ENCODE data around the gene INPP5F. TPM values are rescaled to one million over a fixed set of nuclear protein-coding genes. Genes with fewer than 3 reads are reported as not detected.

Gene INPP5F
- total and polyA plus RNA-seq, 9 of the 15 experiments (the other 6 are each of a cell fraction or from before 2014, with no cell fraction given), result 1.6 to 7.3 (median 6.0) TPM

DNA sequence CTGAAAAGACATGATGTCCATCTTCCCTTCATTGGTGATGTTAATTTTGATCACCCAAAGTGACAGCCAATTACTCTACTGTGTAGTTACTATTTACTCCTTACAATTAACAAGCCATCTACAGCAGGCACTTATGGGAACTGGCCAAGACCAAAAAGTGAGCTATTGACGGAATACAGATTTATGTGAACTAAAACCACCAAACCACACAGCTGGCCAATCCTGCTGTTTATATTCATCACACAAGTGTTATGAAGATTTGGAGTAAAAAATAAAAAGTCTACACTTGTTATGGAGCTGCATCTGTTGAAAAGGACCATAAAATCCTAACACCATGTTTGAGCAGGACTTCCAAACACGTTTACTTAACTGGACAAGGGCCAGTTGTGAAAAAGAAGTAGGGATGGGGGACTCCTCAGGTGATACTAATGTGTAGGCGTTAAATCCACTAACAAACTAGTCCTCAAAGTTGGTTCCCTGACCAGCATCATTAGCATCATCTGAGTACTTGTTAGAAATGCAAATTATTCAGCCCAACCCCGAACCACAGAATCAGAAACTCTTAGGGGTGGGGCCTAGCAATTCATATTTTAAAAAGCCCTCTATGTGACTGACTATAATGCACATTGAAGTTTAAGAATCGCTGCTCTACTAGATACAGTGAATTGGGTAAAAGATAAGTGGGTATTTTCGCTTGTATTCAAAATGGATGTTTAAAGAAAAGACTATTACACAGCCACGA, 135.2 kb downstream of the INPP5F start (continued):
- TF ChIP-seq, protein P1, sequence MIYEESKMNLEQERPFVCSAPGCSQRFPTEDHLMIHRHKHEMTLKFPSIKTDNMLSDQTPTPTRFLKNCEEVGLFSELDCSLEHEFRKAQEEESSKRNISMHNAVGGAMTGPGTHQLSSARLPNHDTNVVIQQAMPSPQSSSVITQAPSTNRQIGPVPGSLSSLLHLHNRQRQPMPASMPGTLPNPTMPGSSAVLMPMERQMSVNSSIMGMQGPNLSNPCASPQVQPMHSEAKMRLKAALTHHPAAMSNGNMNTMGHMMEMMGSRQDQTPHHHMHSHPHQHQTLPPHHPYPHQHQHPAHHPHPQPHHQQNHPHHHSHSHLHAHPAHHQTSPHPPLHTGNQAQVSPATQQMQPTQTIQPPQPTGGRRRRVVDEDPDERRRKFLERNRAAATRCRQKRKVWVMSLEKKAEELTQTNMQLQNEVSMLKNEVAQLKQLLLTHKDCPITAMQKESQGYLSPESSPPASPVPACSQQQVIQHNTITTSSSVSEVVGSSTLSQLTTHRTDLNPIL (CRISPR knock-in tag; IDR thresholded peaks at IDR 0.05), result no peak
- TF ChIP-seq ZNF316 (IDR thresholded peaks at IDR 0.05) (no peak), HDAC1 (IDR thresholded peaks at IDR 0.05) (no peak), ZNF12 (CRISPR knock-in tag; IDR thresholded peaks at IDR 0.05) (no peak)

DNA sequence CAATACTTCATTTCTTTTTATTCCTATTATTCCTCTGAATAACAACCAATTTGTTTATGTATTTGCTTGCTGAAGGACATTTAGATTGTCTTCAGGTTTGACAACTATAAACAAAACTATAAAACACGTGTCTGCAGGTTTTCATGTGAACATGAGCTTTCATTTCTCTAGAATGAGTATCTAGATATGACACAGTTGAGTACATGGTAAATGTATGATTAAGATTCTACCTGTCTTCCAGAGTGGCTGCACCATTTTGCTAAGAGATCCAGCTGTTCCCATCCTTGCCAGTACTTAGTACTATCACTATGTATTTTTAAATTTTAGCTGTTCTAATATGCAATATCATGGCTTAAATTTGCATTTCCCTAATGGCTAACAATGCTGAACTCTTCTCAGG, 136.7 kb downstream of the INPP5F start:
- ATAC-seq, result no peak
- H3K36me3 ChIP-seq (ENCODE audit: control insufficient read depth, insufficient read depth, low read length), result peaks cover 26% of the 10 kb centered on the region
- FAIRE-seq, result no peak
- in situ Hi-C loops (cut with MboI) (loop anchor here (10.0 kb wide), 1 partner anchor 258 kb away; no protein-coding TSS in a partner anchor), intact Hi-C loops (cut with micrococcal nuclease) (loop anchor here (5.0 kb wide), 1 partner anchor 245 kb away; no protein-coding TSS in a partner anchor)
- no peak overlapping the region for H3K27ac ChIP-seq (ENCODE audit: extremely low read depth, low read depth, low read length)
- H4K20me1 ChIP-seq (replicated peaks; ENCODE audit: control insufficient read depth, insufficient read depth, low read length), result no peaks in the 10 kb centered on the region
- TF ChIP-seq EZH2 (IDR thresholded peaks at IDR 0.05; ENCODE audit: borderline replicate concordance, low read depth, low read length), result no peak
- TF ChIP-seq ZBTB34 (CRISPR knock-in tag; IDR thresholded peaks at IDR 0.05), result no peak
- BruUV-seq (replicated peaks), result no TSS peak
- peaks cover 92% of the 10 kb centered on the region for H3K79me2 ChIP-seq (ENCODE audit: control insufficient read depth, insufficient read depth, low read length)
- no peaks in the 10 kb centered on the region for H3K9me3 ChIP-seq (replicated peaks; ENCODE audit: control insufficient read depth, insufficient read depth, low read depth, low read length)
- H3K27me3 ChIP-seq (ENCODE audit: control insufficient read depth in 2 of 2, insufficient read depth in 2 of 2, low read length in 2 of 2), result no peaks in the 10 kb centered on the region
- ChIA-PET CTCF (ENCODE audit: low intra/inter-chr PET ratio) (no interaction called here), POLR2A (interaction anchor here (1.8 kb wide), 1 partner anchor 10 kb away, joined by 11 read pairs; the partner anchor contains the start of gene MCMBP)
- WGBS (ENCODE audit: insufficient coverage, low coverage, missing lambda C conversion rate), result 40% methylated on average over 1 of the region's 1 CpG
- H3K9ac ChIP-seq (ENCODE audit: insufficient read depth in 1 of 2, low read depth in 2 of 2, low read length in 2 of 2), result no peak overlapping the region
- H3K9me1 ChIP-seq (ENCODE audit: control insufficient read depth, insufficient read depth, low read length), result no peaks in the 10 kb centered on the region
- H2AFZ ChIP-seq (ENCODE audit: low read depth, low read length), result no peak overlapping the region
- no peak overlapping the region for H3K4me3 ChIP-seq
- no peak overlapping the region for H3K4me2 ChIP-seq (ENCODE audit: insufficient read depth, low read length)
- DNase-seq (ENCODE audit: extremely low read depth in 1 of 4, low spot score in 3 of 4), result no peak
- H3K4me1 ChIP-seq (replicated peaks in 1 of 2; ENCODE audit: control insufficient read depth in 2 of 2, insufficient read depth in 2 of 2, low read length in 2 of 2), result no peaks in the 10 kb centered on the region

Measured in K562 (cell line).